NCI-H1694 treated with DMSO at 0.1 percent for 48 hours (cell line): Measurements from ENCODE around the gene C11orf21.

Experiments
- DNase-seq: peaks from one replicate; lab custom pipeline; 2025; lab: John Stamatoyannopoulos, UW

C11orf21 gene

DNA sequence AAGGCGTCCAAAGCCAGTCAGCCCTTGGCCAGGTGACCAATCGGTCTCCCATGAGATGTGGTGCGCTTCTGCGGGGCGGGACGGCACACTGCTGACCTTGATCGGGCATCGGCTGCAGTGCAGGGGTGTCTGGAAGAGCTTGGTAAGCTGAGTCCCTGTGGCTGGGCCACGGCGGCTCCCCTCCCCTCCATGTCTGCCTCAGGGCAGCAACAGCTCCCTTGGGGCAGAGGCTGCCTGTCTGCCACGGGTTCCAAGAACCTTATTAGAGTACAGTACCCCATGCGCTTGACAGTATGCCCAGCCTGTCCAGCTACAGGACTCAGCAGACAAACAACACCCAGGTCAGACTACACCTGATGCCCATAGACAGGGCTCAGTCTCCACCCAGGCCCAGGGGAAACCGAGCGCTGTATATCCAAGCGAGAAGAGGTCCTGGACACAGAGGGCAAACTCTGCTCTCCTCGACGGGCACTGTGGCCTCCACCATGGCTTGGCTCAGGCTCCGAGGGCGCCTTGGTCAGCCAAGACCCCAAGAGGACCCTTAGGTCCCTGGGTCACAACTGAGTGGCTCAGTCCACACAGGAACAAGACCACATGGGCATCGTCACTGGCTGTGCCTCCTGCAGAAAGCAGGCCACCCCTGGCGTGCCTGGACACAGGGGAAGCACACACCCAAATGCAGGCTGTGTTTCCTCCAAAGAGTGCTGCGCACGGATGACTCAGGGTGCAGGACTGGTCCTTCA, 19.0 kb upstream of the C11orf21 start:
- no peak for DNase-seq

DNA sequence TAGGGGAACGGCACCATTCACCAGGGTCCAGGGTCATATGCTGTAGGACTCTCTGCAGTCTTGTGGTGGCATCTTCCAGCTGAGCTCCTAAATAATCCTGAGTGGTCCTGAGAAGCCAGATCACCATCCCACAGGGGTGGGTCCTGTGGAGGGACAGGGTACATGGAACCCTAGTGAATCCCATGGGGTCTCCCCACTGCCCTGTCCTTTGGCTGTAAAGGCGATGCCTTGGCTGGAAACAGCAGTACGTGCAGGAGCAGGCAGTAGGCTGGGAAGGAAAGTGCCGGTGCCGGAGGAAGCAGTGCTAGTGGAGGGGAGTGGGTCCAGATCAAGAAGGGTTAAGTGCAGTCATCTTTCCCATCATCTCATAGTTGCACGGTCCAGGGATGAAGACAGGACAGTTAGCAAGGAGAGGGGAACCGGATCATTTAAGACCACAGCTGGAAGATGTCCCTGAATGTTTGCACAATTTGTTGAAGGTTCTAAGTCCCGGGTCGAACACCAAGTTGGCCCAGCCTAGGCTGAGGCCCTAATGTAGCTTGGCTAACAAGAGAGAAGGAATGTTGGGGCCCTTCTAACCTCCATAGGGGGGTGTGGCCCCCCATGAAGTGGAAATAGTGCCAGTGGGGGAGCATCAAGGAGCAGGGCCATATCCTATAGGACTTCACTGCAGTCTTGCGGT, 18.2 kb upstream of the C11orf21 start:
- no peak for DNase-seq

DNA sequence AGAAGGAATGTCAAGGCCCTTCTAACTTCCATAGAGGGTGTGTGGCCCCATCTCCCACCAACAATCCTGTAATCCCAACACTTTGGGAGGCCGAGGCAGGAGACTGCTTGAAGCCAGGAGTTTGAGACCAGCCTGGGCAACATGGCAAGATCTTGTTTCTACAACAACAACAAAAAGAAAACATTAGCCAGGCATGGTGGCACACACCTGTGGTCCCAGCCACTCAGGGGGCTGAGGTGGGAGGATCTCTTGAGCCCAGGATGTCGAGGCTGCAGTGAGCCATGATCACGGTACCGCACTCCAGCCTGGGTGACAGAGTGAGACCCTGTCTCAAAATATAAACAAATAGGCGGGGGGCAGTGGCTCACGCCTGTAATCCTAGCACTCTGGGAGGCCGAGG, 17.0 kb upstream of the C11orf21 start:
- DNase-seq = no peak

- DNase-seq = no peak
Measured at GRCh38 chr11:2318123-2318522, 16.4 kb upstream of the C11orf21 start.

- DNase-seq = no peak
Measured at GRCh38 chr11:2317354-2318050, 15.8 kb upstream of the C11orf21 start.

DNA sequence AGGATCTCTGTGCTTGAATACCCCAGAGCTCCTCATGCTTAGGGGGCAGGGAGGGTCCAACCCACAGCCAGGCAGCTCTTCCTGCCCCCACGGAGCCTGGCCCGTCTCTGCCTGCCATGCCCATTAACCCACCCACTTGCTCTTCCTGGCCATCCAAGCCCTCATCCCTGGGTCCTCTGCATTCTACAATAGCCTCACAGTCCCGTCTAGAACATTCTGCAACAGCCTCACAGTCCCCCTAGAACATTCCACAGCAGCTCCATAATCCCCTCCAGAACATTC, 15.2 kb upstream of the C11orf21 start:
- DNase-seq = no peak

- DNase-seq = no peak
Measured at GRCh38 chr11:2316169-2316962, 14.6 kb upstream of the C11orf21 start.

DNA sequence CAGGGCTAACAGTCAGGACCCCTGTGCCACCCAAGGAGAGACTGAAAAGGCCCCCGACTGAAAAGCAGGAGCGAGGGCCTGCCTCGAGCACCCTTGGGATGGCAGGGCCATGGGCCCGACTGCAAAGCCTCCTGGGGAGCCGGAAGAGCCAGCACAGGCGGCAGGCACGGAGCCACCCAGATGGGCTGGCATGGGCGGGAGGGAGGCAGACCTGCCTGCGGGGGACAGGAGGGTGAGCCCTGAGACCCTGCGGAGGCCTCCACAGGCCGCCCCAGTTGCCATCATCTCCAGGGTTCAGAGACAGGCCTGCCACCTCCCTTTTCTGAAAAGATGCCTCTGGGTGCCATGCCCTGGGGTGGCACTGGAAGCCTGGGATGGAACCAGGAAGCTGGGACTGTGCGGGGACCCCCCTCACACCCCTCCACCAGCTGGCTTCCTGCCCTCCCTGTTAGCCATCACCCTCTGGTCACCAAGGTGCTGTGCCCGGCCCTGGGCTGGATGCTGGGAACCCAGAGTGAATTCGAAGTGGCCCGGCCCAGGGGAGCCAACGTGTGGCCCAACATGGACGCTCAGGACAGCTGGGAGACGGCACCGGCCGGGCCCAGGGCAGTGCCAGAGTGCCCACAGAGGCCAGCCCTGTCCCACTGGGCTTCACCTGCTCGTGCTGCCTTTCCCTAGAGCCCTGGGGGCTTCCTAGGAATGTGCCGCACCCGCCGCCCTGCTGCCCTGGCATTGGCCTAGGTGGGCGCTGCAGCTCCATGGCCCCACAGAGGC, 13.9 kb upstream of the C11orf21 start:
- no peak for DNase-seq

- peak; percentile 6 for DNase-seq
Measured at GRCh38 chr11:2314525-2315394, 13.0 kb upstream of the C11orf21 start.

DNA sequence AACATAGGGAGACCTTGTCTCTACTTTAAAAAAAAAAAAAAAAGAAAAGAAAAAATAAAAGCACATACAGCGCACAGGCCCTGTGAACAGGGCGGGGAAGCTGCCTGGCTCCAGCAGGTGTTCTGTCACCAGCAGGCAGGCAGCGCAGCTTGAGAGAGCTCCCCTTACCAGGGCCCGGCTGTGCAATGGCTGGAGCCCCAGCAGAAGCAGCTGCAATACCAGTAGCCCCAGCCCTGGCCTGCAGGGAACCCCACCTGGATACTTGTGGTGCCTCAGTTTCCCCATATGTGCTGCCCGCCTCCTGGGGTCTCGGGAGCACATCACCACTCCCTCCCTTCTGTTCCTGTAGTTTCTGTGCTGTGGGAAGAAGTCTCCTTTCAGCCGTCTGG, 12.4 kb upstream of the C11orf21 start:
- no peak for DNase-seq

DNA sequence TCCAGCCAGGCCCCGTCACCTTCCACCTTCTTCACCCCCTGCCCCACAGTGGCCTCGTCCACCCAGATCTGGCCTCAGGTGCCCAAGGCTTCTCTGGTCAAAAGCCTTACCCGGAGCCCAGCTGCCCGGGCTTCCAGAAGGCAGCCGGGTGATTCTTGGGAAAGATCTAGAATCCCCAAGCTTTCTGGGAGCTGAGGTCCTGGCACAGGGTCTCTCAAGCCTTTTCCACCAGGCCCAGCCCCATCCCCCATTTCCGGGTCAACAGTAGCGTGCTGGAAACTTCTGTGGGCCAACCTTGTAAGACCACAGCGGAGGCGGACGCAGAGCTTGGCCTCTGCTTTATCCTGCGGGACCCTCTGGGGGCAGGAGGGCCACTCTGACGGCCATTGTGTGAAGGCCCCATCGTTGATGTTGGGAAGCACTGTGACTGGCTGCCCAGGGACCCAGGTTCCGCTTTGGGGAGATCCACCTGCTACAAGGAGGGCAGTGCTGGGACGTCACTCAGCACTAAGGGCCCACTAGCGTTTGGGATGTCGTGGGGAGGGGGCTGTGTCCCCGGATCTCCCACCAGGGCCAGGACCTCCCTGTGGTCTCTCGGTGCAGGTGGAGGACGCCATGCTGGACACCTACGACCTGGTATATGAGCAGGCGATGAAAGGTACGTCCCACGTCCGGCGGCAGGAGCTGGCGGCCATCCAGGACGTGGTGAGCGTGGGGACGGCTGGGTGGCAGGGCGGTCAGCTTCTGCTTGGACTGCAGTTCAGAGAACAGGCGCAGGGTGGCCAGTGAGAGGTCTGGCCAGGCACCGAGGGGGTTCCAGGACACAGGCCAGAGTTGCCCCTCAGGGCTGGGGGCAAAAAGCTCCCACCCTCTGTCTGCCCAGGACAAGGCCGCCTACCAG, 11.6 kb upstream of the C11orf21 start:
- no peak for DNase-seq

GRCh38 chr11:2312232-2313042, 10.7 kb upstream of the C11orf21 start:
- no peak for DNase-seq

DNA sequence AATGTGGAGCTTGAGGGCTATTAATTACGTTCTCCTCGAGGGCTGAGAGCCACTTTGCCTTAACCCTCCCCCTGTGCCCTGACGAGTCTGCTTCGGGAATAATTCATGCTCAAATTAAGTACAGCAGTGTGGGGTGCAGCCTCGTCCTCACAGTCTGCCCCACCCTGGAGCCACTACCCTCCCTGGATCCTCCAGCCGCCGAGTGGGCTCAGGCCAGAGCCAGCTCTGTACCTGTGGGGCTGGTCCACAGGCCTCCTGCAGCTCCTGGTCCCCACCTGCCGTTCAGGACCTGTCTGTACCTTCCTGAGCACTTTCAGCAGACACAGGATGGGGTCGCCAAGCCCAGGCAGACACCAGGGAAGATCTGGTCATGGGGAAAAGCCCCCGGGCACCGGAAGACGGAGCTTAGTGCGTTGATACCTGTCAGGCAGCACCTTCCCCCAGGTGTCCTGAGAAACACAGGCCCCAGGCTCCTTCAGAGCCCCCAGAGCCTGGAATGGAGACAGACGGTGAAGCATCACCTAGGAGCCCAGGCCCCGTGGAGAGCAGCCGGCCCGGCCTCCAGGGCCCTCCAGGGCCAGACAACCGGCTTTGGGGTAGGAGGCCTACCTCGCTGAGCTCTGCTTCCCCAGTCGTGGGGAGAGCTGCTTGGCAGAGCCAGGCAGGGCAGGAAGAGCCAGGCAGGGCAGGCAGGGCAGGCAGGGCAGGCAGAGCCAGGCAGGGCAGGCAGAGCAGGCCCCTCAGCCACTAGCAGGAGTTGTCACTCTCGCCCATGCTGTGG, 9.8 kb upstream of the C11orf21 start:
- DNase-seq = no peak

DNA sequence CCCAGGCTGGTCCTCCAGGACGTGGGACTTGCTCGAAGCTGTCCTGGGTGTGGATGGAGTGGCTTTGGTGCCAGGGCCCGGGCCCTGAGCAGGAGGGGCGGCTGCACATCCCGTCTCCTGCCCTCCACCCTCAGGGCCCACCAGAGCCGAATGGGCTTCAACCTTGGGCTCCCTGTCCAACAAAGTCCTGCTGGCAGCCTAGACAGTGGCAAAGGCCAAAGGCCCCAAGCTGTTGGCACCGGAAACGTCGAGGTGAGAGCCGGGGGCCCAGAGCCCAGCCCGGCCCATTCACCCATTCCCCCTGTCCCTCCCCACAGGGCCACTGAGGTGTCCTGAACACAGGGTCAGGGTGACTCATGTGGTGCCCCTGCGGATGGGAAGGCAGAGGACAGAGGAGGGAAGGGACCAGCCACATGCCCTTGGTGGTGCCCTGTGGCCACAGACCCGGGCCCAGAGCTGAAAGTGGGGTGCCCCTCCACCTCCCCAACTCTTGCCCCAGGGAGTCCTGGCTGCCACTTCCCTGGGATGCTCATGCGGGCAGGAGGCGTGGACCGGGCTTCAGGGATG, 9.2 kb upstream of the C11orf21 start:
- DNase-seq = no peak

DNA sequence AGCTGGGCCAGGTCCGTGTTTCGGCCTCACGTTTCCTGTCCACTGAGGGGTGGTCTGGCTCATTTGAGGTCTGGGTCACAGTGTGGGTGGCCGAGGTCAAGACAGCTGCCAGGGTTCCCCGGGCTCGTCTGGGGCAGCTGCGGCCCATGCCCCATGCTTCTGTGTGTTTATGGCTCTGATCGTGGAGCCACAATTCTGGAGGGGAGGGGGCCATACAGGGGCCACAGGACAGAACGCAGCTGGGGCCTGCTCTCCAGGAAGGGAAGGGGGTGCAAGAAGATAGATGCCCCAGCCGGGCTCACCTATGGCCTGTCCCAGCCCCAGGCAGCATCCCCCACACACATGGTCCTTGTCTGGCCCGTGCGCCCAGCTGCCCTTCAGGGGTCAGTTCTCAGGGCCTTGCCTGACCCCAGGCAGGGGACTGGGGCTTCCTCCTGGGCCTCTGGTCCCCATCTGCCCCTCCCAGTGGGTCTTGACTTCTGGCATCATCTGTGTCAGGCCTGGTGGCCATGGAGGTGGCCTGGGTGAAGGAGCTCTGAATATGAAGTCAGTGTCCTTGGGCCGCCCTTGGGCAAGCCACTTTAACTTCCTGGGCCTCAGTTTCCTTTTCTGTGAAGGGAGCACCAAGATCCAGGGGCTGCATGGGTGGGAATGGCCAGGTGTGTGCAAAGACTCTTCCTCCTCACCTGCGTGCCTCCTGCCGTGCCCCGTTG, 8.5 kb upstream of the C11orf21 start:
- DNase-seq = no peak

GRCh38 chr11:2309251-2310072, 7.7 kb upstream of the C11orf21 start:
- DNase-seq = no peak
